ENCODE results near the gene FDXR. TPM values are rescaled to one million over a fixed set of nuclear protein-coding genes. Genes with fewer than 3 reads are reported as not detected.

Gene FDXR
- total RNA-seq, 2 donors from 2014 or later, result 13.0 to 17.0 TPM

DNA sequence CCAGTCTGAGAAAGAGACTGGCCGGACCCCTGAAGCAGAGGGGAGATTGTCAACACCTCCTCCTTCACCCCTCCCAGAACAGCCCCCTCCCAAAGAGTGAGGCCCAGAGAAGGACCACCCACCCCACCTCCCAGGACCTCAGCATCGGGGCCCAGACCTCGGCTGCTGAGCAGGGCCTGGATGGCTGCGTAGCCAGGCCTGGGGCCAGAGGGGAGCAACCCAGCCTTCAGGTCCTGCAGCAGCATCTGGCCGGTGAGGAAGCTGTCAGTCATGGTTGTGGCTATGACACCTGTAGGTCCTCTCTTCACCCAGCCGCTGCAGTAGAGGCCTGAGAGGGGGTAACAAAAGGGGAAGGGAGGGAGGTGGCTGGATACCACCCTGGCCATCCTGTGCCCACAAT is 9.9 kb downstream of the FDXR start:
- DNase-seq, result no peak

GRCh38 chr17:74862108-74862901 is 10.5 kb downstream of the FDXR start:
- intact Hi-C loops (cut with DNase I, micrococcal nuclease), result loop anchor here (5.0 to 10.0 kb wide), 2 partner anchors 68 to 70 kb away; no protein-coding TSS in a partner anchor
- ATAC-seq (peak; percentile 78), DNase-seq (peak in 1 of 2 donors; percentile 67)

More for the DNA sequence above, 9.9 kb downstream of the FDXR start:
- ATAC-seq, result no peak
- intact Hi-C loops (cut with DNase I, micrococcal nuclease), result loop anchor here (5.0 to 10.0 kb wide), 2 partner anchors 68 to 71 kb away; no protein-coding TSS in a partner anchor

DNA sequence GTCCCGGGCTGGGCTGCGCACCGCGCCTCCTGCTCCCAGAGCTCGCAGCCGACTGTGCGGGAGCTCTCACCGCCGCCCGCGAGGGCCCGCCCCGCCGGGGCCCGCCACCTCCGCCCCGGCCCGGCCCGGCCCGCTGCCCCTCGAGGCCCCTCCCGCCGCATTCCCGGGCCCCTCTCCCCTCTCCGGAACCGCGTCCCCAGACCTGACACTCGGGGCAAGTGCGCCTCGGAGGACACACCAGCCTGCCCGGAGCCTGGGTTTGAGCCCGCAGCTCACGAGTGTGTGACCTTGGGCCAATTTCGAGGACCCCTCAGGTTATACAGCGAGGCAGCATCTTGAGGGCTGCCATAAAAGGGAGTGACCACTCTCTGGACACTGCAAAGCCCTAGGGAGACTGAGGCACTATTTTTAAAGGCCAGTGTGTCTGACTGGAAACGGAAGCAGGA is 11.1 kb downstream of the FDXR start:
- peak; percentile 17 for ATAC-seq
- intact Hi-C loops (cut with DNase I, micrococcal nuclease), result loop anchor here (5.0 to 10.0 kb wide), 2 partner anchors 67 to 69 kb away; no protein-coding TSS in a partner anchor
- DNase-seq, result no peak

- intact Hi-C loops (cut with DNase I, micrococcal nuclease), result loop anchor here (5.0 to 10.0 kb wide), 2 partner anchors 66 to 69 kb away; no protein-coding TSS in a partner anchor
- DNase-seq (no peak), ATAC-seq (no peak)
Observed at GRCh38 chr17:74860872-74861661, 11.7 kb downstream of the FDXR start.

DNA sequence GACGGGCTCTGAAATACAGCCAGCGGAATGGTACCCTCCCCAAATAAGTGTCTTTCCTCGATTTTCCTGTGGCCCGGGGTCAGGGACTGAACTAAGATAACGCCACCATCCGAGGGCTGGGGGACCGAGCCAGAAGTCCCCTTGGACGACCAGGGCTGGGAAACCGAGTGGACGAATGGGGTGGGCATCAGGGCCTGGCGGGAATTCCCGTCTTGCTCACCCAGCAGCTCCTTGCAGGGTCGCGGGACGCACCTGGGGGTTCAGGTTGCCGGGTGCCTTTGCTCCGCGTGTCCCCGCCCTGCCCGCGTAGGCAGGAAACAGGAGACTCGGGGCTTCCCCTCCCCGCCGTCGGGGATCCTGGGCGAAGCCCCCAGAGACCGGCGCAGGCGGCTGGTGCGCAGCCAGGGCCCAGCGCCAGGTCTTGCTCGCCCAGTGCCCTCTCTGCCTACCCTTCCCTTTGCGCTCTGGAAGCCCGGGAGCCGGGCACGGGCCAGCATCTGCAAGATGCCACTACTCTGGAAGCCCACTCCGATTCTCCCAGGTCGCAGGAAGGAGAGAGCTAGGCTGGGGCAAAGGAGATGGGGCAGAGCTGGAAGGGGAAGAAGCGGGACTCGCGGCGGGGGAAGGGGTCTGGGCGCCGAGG is 12.4 kb downstream of the FDXR start:
- DNase-seq (no peak), ATAC-seq (no peak)
- intact Hi-C loops (cut with DNase I, micrococcal nuclease), result loop anchor here (5.0 to 10.0 kb wide), 2 partner anchors 66 to 68 kb away; no protein-coding TSS in a partner anchor

- no peak for ATAC-seq
Observed at GRCh38 chr17:74859459-74860228, 13.2 kb downstream of the FDXR start, which contains the start of gene GRIN2C. GRIN2C (minus strand) TSS chr17:74859885; CDS start chr17:74855092, 4,793 bp downstream.

DNA sequence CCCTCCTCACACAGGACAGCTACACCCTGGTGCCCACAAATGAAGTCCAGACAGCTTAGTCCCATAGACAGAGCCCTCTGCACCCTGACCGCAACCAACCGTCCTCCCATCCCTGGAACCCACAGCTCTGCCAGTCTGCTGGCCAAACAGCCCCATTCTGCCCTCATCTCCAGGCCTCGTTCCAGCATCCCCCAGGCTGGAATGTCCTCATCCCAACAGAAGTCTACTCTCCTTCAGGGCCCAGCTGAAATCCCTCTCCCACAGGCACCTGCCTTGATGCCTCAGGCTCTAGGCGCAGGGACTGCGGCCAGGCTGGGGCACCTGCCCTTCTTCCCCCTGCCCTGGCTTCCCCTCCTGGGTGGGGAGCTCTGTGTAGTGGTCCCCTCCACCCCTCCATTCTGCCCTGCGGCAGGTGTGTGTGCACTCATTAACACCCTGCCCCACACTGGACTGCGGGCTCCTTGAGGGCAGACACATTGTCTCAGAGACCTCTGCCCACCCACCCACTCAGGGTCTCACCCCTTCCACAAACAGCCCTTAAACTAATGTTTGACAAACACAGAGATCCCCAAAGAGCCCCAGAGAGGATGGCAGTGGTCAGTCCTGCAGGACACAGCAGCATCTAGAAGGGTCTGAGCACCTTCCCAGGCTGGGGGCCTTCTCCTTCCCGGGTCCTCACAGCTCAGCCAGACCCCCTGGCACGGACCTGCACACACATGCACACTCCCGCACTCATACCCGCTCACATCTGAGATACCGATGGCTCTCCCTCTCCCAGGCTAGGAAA is 13.9 kb downstream of the FDXR start:
- ATAC-seq (no peak), DNase-seq (no peak)
- intact Hi-C loops (cut with DNase I, micrococcal nuclease), result no loop called here

More at GRCh38 chr17:74859459-74860228, 13.2 kb downstream of the FDXR start, which contains the start of gene GRIN2C:
- intact Hi-C loops (cut with DNase I, micrococcal nuclease), result loop anchor here (5.0 to 10.0 kb wide), 2 partner anchors 65 to 67 kb away; no protein-coding TSS in a partner anchor
- DNase-seq, result no peak

- no peak for ATAC-seq
- no peak for DNase-seq
- intact Hi-C loops (cut with DNase I, micrococcal nuclease), result no loop called here
Observed at GRCh38 chr17:74857191-74857590, 15.6 kb downstream of the FDXR start.

DNA sequence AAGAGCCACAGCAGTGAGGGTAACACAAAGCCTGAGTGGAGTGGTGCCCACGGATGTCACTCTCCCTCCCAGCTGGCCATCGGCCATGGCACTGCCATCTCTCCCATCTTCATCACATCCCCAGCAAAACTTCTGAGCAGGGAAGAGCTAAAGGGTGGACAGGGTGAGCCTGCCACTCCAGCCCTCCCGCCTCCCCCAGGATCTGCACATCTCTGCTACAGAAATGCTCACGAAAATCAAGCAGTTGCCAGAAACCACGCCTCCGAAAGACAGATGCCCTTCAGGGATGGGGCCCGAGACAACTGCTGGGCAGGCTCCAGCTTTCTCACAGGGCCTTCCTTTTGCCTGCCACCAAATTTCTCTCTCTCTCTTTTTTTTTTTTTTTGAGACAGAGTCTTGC is 16.7 kb downstream of the FDXR start:
- ATAC-seq (no peak), DNase-seq (no peak)
- intact Hi-C loops (cut with DNase I, micrococcal nuclease), result no loop called here

DNA sequence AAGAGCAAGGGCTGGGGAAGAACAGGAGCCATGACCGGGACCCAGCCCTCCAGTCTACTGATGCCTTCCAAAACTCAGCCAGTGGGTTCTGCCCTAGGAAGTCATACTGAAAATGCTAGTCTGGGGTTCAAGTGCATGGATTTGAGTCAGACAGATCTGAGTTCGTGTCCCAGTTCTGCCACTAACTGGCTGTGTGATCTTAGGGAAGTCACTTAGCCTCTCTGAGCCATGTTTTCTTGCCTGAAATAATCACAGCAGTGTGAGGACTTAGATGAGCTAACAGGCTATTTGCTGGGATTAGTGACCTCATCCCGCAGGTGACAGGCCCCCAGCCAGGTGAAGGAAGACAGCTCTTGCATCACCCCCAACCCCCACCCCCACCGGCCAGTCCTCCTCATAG is 17.5 kb downstream of the FDXR start:
- DNase-seq (no peak), ATAC-seq (no peak)
- intact Hi-C loops (cut with DNase I, micrococcal nuclease), result no loop called here

DNA sequence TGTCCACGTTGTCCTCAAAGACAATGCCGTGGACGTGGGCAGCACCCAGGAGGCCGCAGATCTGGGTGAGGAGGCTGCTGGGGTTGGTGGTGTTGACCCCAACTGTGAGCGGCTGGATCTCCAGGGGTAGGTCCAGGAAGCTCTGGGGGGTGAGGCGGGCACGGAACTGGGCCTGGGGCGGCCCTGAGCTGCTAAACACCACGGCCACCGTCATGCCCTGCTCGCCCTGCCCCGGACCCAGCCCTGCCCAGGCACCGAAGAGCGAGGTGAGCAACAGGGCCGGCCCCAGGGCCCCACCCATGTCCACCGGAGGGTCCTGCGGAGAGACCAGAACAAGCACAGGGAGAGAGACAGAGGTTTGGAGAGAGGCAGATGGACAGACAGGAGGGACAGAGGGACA is 18.0 kb downstream of the FDXR start:
- DNase-seq (no peak), ATAC-seq (no peak)
- intact Hi-C loops (cut with DNase I, micrococcal nuclease), result no loop called here

- intact Hi-C loops (cut with DNase I, micrococcal nuclease), result no loop called here
- ATAC-seq, result no peak
- DNase-seq, result no peak
Observed at GRCh38 chr17:74853669-74854068, 19.1 kb downstream of the FDXR start.

DNA sequence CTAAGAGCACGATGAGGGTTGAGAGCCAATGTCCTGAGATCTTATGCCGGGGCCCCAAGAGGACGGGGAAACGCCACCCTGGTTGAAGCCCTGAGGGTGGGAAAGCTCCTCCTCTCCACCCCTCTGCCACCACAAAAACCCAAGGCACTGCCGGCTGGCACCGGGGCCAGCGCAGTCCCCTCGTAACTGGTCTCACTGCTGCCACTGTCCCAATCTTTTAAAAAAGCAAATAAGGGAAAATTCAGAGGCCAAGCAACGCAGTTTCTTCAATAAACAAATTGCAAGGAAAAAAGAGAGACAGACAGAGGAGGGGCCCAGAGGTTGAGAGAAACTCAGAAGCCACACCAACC is 19.8 kb downstream of the FDXR start:
- DNase-seq (no peak), ATAC-seq (no peak)
- intact Hi-C loops (cut with DNase I, micrococcal nuclease), result no loop called here

DNA sequence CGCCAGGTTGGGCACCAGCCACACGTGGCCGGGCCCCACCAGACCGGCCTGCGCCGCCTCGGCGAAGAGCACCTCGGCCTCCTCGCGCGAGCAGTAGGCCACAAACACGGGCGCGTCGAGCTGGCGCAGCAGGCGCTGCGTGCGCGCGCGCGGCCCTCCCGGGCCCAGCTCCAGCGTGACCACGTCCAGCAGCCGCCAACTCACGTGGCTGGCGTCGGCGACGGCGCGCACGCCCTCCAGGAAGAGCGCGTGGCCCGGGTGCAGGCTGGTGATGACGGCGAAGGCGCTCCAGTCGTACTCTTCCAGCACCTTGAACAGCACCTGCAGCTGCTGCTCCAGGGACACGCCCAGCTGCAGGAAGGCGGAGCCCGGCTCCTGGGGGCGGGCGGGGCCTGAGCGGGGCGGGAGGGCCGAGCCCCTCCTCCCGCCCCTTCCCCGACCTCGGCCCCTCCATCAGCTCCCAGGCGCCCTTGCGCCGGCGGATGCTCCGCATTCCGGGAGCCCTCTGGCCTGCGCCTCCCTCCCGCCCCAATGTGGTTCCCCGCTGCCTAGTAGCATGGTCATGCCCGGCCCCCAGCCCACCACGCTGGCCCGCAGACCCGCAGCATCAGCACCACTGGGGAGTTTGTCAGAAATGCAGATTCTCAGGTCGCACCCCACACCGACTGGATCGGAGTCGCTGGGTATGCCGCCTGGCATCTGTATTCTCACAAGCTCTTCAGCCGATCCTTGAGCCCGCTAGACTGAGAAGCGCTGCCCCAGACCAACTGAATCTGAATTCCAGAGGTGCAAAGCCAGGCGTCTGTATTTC is 20.4 kb downstream of the FDXR start:
- peak; percentile 80 for ATAC-seq
- intact Hi-C loops (cut with DNase I, micrococcal nuclease), result no loop called here
- DNase-seq, result peak in 1 of 2 donors; percentile 39

DNA sequence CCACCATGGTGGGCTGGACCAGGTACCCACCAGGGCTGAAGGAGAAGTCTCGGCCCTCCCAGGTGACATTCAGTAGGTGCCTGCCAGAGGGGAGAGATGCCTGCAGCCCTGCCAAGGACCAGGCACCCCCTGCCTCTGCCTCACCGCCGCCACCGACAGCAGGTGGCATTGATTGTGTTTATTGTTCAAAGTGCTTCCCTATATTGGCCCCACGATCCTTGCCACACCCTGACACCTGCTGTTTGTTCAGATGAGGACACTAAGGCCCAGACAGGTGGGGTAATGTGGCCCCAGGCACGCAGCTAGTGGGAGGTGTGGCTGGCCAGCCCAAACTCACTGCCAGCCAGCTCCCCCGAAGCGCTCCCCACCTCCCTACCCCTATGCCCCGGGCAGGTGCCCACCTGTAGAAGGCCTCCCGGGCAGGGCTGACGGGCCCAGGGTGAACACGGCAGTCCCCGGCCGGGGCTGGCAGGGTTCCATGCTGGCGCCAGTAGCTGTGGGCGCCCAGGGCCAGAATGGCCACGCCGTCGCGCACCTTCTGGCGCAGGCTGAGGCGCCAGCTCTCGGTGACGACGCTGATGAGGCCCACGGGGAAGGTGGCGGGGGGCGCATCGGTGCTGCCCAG is 21.1 kb downstream of the FDXR start:
- intact Hi-C loops (cut with DNase I, micrococcal nuclease), result no loop called here
- peak in 1 of 2 donors; percentile 28 for DNase-seq

GRCh38 chr17:74850914-74851313 is 21.9 kb downstream of the FDXR start:
- intact Hi-C loops (cut with DNase I, micrococcal nuclease), result no loop called here
- DNase-seq (no peak), ATAC-seq (no peak)

More for the DNA sequence above, 21.1 kb downstream of the FDXR start:
- peak; percentile 66 for ATAC-seq
